ENCODE data around the gene GDF3.

DNA sequence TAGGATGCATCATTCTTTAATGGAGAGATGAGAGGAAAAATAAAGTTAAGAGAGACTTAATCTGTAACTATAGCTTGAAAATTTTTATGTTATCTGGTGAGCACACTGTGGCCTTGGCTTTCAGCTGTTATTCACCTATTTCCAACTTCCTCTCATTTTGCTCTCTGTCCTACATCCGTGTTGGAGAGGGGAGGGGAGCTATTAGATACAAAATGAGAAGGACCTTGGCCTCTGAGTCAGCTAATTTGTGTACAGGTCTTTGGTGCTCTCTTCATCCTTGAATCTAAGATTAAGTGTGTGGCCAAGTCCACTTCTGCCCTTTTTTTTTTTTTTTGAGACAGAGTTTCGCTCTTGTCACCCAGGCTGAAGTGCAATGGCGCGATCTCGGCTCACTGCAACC is 29.0 kb downstream of the GDF3 start:
- TF ChIP-seq, protein P1, sequence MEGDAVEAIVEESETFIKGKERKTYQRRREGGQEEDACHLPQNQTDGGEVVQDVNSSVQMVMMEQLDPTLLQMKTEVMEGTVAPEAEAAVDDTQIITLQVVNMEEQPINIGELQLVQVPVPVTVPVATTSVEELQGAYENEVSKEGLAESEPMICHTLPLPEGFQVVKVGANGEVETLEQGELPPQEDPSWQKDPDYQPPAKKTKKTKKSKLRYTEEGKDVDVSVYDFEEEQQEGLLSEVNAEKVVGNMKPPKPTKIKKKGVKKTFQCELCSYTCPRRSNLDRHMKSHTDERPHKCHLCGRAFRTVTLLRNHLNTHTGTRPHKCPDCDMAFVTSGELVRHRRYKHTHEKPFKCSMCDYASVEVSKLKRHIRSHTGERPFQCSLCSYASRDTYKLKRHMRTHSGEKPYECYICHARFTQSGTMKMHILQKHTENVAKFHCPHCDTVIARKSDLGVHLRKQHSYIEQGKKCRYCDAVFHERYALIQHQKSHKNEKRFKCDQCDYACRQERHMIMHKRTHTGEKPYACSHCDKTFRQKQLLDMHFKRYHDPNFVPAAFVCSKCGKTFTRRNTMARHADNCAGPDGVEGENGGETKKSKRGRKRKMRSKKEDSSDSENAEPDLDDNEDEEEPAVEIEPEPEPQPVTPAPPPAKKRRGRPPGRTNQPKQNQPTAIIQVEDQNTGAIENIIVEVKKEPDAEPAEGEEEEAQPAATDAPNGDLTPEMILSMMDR (IDR thresholded peaks at IDR 0.05 in 4 of 5, conservative IDR thresholded peaks at IDR 0.05 in 1 of 5), result no peak
- no peak for TF ChIP-seq POLR2A (IDR thresholded peaks at IDR 0.05)

All from gastrocnemius medialis (tissue), 4 donors.